ENCODE data around the gene MRPL49.

DNA sequence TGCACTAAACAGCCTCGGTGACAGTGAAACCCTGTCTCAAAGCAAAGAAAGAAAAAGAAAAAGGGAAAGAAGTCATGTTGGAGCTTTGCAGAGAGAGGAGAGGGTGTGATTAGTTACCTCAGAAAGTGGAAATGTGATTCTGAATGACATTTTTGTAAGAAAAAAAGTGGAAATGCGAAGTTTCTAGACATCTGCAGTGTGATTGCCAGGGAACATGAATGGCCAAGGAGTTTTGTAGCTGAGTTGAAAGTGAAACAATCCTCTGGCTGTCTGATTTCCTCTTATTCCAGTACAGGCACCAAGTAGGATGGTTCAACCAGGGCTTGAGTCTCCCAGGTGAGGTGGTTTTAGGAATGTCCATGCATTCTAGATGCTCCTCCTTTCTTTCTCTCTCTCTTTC, 30.0 kb downstream of the MRPL49 start:
- TF ChIP-seq, protein P1, sequence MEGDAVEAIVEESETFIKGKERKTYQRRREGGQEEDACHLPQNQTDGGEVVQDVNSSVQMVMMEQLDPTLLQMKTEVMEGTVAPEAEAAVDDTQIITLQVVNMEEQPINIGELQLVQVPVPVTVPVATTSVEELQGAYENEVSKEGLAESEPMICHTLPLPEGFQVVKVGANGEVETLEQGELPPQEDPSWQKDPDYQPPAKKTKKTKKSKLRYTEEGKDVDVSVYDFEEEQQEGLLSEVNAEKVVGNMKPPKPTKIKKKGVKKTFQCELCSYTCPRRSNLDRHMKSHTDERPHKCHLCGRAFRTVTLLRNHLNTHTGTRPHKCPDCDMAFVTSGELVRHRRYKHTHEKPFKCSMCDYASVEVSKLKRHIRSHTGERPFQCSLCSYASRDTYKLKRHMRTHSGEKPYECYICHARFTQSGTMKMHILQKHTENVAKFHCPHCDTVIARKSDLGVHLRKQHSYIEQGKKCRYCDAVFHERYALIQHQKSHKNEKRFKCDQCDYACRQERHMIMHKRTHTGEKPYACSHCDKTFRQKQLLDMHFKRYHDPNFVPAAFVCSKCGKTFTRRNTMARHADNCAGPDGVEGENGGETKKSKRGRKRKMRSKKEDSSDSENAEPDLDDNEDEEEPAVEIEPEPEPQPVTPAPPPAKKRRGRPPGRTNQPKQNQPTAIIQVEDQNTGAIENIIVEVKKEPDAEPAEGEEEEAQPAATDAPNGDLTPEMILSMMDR (IDR thresholded peaks at IDR 0.05) = no peak
- TF ChIP-seq POLR2A (IDR thresholded peaks at IDR 0.05) = no peak

Measured in adrenal gland (tissue), 5 donors.